Stimulated activated CD8-positive, alpha-beta memory T cell treated with anti-CD3 and anti-CD28 coated beads, Interleukin-7, amount 100 ng/mL, for 1 hour (primary cell): ENCODE measurements around the gene FAM237B.
"Not testable (repeated sequence)": the region's sequence is repeated elsewhere in the genome, so short reads cannot be mapped to it uniquely, and the experiment has no call there.

Source experiments
- DNase-seq, 2 donors: peaks; one replicate each; pipeline ENCODE4 v3.0.0-alpha.2; 2020; ENCODE audit warnings: low read depth in 2 of 2

FAM237B gene

DNA sequence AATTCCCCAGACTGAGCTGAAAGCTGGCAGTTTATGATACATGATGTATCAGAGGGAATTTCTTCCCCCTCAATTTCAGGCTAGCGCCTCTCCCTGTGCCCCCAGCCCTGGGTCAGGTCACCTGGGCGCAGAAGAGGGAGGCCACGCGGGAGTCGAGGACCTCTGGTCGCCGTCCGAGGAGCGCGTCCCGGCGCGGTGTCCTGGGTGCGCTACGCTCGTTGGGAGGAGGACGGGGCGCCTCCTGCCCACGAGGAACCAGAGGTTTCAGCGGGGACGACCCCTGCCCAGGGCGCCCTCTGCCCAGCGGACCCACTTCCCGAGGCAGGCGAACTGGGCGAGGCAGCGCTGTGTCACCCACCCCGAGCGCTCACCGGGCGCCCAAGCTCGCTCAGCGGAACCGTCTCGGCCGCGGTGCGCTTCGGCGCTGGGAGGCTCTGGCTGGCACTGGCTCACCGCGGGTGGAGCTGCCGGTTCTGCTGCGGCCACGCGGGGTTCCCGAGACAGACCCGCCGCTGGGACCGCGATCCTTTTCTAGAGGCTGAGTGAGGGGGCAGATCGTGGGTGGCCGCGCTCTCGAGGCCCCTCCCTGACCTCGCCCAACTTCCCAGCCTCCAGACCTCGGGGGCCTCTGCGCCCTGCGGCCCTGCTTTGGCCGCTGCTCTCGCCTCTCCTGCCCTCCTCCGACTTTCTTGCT lies at the start of gene FAM237B:
TSS of gene FAM237B (minus strand) at position 504 of the 694 bp plus-strand sequence. CDS start 1,556 bp downstream, outside the sequence.
- DNase-seq = no peak

DNA sequence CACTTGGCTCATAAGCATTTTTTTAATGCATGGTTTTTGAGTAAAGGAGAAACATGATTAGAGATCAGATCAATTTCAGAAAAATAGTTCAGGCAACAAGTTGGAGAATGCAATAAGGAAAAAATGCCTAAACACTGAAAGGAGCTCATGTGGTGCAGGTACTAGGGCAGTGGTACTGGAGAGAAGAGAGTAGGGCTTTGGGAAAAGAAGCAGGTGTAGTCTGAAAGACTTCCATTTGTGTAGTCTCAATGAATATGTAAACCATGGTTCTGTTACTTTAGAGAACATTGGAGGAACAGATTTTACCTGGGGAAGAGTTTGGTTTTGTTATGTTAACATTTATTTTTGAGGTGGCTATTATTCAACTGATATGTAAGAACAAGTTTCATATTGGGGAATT lies 30.9 kb upstream of the FAM237B start:
- no peak for DNase-seq

DNA sequence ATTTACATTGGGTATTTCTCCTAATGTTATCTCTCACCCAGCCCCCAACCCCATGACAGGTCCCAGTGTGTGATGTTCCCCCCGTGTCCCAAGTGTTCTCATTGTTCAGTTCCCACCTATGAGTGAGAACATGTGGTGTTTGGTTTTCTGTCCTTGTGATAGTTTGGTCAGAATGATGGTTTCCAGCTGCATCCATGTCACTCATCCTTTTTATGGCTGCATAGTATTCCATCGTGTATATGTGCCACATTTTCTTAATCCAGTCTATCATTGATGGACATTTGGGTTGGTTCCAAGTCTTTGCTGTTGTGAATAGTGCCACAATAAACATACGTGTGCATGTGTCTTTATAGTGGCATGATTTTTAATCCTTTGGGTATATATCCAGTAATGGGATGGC lies 28.9 kb upstream of the FAM237B start:
- DNase-seq = not testable (repeated sequence)

DNA sequence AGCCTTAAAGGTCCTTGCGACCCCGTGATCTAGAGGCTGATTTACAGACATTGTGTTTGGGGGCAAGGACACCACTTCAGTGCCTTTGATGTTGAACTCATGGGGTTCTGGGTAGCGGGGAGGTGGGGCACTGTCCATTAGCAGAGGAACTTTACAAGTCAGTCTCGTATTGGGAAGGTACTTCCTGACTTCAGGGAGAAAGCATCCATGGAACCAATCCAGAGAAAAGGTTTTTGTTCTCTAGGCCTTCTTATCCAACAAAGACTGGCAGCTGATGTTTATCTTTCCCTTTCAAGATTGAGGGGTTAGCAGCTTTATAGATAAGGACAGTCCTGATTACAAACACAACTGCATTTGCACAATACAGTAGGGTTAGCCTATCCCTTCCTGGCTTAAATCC lies 28.2 kb upstream of the FAM237B start:
- no peak for DNase-seq

DNA sequence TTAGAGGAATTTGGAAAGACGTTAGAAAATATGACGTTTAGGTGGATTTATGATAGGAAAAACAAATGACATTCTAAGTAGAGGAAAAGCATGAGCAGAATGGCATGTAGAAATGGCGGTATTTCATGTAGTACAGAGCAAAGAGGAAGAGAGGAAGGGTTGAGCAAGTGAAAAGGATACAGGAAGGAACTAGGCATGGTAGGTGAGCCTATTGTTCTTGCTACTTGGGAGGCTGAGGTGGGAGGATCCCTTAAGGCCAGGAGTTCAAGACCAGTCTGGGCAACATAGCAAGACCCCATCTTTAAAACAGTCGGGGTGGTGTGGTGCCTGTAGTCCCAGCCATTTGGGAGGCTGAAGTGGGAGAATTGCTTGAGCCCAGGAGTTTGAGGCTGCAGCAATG lies 26.7 kb upstream of the FAM237B start:
- no peak for DNase-seq

DNA sequence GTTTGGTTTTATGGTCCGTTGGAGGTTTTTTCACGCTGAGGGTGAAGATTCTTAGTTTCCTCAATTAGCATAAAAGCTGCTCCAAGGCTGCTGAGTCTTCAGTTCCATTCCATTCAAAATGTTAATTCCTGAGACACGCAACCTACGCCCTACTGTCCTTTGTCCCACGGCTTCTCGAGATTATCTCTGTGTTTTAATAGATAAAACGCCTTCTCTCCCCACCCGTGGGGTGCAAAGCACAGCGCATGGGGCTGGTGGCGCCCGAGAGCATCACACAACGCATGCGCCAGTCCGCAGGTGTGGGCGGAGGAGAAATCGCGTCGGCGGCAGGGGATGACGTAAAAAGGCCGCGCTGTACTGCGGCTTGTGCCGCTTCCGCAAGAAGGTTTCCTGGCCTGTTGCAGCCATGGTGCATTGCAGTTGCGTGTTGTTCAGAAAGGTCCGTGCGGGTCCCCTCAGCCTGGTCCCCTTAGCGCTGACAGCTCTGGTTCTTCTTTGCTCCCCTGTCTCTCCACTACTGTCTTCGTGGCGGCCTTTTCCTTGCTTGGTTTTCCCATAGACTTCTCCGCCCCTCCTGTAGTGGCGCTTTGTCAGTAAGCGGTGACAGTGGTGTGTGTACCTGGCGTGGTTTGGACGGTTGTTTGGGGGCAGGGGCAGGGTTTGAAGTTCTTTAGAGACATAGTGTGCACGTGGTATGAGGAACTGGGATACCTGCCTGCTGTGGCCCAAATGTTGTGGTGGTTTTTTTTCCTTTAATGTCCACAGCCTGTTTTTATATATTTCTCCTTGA lies 25.4 kb upstream of the FAM237B start, which contains the start of gene GTPBP10:
TSS of gene GTPBP10 (plus strand) at position 381 of the 790 bp plus-strand sequence. CDS start at position 407, 26 bp downstream.
- DNase-seq = peak; percentile 89

DNA sequence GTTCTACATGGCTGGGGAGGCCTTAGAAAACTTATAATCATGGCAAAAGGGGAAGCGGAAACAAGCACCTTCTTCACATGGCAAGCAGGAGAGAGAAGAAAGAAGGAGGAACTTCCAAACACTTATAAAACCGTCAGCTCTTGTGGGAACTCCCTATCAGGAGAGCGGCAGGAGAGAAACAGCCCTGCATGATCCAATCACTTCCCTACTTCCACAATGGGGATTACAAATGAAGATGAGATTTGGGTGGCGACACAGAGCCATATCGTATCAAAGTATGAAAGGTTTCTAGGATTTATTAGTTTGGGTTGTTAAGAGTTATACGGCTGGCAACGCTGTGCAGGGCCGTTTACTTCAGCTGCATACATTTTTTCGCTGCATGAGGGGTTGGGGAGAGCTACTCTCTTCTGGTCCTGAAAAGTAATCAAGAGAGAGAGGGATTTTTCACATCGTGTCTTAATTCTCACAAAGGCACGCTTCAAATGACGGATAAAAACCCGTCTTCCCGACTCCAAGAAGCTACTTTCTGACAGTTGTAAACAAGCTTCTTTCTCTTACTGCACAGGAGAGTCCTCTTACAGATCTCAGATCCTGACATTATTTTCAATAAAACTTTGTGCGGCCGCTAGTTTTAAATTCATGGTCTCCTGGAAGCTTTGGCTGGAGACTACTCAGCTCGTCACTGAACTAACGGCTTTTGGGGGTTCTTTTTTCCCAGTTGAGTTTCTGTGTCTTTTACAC lies 24.7 kb upstream of the FAM237B start:
- DNase-seq = no peak

DNA sequence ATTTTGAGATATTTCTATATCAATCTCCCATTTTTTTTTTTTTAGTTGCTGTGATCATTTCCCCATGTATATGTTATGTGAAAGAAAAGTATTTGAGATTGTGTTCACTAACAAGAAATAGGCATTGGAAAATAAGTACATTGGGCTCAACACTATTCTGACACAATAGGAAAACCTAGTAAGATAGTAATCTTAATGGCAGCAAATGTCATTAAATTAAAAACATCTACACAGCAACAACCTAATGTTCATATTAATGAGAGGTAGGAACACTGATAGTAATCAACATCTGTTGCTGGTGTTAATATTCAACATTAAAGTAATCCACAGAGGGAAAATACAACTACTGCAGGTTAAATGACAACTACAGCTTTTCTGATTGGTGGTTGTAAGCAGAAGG lies 23.9 kb upstream of the FAM237B start:
- no peak for DNase-seq

DNA sequence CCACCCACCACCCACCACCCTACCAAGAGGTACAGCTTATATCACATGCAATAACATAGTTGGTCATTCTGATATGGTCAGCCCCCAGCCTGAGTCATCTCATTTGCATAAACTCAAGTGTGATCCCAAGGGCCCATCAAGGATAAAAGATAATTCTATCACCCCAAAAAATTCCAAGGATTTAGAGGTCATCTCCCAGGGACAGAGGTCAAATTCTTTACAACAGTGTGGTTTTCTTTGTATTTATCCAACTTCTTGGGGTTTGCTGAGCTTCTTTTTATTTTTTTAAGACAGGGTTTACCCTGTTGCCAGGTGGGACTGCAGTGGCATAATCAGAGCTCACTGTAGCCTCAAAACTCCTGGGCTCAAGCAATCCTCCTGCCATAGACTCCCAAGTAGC lies 16.0 kb upstream of the FAM237B start:
- no peak for DNase-seq

DNA sequence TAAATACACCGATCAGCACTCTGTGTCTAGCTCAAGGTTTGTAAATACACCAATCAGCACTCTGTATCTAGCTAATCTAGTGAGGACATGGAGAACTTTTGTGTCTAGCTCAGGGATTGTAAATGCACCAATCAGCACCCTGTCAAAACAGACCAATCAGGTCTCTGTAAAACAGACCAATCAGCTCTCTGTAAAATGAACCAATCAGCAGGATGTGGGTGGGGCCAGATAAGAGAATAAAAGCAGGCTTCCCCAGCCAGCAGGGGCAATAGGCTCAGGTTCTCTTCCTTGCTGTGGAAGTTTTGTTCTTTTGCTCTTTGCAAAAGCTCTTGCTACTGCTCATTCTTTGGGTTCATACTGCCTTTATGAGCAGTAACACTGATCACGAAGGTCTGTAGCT lies 13.8 kb upstream of the FAM237B start:
- DNase-seq = not testable (repeated sequence)

DNA sequence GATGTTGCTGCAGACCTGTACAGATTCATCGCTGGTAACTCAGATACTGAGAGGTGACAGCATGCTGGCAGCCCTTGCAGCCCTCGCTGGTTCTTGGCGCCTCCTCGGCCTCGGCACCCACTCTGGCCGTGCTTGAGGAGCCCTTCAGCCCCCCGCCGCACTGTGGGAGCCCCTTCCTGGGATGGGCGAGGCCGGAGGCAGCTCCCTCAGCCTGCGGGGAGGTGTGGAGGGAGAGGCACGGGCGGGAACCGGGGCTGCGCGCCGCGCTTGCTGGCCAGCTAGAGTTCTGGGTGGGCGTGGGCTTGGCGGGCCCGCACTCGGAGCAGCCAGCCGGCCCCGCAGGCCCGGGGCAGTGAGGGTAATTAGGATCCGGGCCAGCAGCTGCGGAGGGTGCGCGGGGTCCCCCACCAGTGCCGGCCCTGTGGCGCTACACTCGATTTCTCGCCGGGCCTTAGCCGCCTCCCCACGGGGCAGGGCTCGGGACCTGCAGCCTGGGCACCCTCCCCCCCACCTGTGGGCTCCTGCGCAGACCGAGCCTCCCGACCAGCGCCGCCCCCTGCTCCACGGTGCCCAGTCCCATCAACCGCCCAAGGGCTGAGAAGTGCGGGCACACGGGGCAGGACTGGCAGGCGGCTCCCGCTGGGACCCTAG lies 13.2 kb upstream of the FAM237B start:
- no peak for DNase-seq

DNA sequence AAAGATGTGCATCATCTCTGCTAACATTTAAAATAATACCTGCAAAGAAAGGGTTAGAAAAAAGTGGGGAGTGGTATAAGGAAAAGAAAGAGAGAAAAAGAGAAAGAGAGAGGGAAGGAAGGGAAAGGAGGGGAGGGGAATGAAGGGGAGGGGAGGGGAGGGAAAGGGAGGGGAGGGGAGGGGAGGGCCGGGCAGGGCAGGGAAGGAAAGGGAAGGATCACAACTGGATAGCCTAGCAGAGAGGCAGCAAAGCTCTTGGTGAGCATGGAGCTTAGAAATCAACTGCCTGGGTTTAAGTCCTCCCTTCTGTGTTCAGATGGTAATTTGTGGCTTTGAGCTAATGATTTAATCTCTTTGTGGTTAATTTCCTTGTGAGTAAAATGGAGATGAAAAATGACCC lies 5.4 kb upstream of the FAM237B start:
- DNase-seq = no peak

DNA sequence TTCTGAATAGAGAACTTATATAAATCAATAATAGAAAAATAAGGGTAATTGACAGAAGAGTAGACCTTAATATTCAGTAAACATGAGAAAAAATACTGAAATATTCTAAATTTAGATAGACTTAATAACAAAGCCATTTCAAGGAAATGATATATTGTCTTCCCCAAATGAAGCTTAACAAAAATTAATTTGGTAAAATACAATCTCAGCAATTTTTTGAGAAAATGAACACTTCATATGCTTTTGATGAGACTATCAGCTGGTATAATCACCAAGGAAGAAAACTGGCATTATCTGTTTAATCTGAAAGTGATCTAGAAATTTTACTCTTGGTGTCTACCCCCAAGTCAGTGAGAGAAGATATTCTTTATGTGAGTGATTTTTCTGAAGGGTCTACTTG lies 1.7 kb upstream of the FAM237B start:
- DNase-seq = no peak

DNA sequence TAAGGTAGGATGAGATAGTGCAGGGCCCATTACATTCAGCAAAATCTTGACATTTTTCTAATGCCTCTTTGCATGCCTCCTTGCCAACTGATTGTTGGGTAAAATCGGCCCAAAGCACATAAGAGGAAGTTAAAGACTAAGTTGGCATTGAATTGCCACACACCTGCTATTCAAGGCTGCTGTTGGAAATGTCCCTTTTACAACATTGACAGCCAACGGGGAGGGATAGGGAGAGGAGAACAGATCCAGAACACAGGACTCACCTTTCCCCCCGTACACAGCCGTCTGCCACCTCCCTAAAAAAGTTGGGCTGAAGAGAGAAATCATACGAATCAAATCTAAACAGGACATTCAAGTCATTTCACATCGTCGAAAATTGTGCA lies 695 bp downstream of the FAM237B start:
- DNase-seq = no peak

DNA sequence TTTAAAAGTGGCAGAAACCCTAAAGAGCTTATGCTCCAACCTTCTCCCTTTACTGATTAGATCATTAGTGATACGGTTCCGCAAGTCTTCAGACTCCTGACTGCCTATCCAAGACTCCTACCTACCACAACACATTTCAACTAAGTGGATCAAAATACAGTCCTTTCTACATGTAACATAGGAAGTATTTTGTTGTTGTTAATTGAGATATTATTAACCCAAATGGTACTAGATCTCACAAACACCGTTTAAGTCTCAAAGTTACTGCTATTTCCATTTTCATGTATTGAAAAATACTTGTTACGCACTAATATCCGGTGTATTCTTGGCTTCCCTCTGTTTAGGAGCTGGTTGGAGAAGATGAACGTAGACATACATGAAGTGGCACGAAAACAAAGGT lies 1.1 kb downstream of the FAM237B start:
- DNase-seq = no peak

DNA sequence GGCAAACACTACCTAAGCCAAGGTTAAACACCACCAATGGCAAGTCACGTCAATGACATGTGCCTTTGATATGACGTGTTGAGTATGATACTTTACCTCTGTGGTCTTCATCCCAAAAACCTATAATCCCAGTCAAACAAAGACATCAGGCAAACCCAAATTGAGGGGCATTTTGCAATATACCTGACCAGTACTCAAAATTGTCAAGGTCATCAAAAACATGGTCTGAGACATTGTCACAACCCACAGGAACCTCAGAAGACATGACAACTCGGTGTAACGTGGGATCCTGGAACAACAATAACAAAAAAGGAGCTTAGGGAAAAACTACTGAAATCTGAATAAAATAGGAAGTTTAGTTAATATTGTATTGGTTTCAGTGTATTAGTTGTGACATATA lies 7.2 kb downstream of the FAM237B start:
- no peak for DNase-seq

DNA sequence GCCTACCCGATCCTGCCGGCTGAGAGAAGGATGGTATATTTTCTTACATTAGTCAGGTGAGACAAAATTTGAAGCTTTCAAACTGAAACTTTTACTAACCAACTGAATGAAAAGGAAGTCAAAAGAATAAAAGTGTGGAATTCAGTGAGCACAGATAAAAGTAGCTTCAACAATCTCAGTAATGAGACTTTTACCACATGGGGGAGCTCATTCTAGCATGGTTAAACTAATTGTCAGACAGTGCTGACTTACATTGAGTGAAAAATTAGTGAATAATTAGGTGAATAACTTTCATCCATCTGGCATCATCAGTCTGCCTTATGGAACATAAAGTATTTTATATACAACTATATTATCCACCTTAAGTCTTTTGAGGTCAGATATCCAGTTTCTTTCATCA lies 8.4 kb downstream of the FAM237B start:
- DNase-seq = no peak

DNA sequence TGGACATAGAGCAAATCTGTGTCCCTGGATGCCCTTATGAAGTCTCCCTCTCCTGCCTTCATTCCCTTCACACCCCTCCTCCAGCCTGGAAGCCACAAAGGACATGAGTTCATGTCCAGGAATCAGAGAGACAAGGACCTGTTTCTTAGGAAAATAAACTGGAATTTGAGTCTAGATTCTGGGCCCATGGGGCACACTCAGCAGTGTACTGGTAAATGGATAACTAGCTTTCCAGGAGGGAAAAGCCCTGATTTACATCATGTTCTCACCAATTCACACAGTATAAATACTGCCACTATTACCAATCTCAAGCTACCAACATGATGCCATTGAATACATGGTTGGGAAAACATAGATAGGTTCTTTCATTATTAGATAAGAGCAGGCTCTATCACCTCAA lies 9.9 kb downstream of the FAM237B start:
- no peak for DNase-seq

DNA sequence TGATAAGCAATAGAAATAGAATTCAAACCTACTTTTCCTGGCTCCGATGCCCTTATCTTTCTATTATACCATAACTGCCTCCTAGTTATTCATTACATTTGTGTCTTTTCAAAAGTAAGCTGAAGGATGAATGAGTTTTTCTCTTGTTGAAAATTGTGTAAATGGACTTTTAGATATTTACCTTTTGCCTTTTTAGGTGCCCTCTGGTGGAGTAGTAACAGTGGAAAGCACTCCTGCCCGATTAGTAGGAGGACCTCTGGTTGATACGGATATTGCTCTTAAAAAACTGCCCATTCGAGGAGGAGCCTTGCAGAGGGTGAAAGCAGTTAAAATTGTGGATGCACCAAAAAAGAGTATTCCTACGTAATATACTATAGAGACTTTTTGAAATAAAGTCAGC lies 11.2 kb downstream of the FAM237B start:
- DNase-seq = no peak

DNA sequence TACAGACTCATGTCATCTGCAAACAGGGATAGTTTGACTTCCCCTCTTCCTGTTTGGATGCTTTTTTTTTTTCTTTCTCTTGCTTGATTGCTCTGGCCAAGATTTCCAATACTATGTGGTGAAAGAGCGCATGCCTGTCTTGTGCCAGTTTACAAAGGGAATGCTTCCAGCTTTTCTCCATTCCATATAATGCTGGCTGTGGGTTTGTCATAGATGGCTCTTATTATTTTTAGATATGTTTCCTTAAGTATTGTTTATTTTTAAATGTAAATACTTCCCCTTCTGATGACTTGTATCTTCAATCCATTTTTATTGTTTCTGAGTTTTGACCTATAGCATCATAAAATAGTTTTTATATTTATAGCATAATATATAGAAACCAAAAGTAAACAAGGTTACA lies 17.9 kb downstream of the FAM237B start:
- DNase-seq = no peak

DNA sequence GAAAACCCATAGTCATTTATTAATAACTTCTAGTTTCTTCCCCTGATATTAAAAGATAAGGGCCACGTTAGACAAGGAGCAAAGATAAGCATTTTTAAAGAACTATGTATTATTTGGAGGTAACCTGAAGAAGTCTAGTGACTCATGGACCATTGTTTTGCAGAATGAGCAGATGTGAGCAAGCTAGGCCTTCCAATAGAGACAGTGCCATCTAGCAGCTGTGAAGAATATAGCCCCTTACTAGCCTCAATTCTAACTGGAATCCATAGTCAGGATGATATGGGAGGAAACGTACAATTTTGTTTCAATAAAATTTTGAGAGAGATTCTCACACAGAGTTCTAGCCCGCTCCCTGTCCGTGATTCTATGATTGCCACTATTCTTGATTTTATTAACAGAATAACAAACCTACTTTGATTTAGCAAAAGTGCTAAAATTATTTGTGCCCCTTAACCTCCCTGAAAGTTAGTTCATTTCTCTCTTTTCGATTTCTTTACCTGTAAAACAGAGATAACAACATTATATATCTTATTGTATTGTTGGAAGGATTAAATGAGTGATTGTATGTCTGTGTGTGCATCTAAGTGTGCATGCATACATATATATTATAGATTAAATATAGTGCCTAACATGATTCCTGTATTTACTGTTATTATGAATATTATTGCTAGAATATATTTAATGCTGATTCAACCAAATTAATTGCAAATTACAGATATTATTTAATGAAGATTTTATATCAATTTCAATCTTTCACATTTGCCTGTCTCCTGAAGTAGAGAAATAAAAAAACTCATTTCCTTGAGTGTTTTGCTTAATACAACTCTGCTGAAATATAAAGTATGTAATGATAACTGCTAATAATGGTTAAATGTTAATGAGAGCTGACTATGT lies 22.7 kb downstream of the FAM237B start:
- no peak for DNase-seq
